Loucy (cell line): Measurements from ENCODE around the gene EOMES.

ENCODE experiments used
- H2AFZ ChIP-seq: fragments of 200-600 bp; sonication (generic); 2 replicates; pipeline ENCODE4 v1.6.0; 2016; ENCODE audit warnings: antibody characterized with exemption, mild to moderate bottlenecking, low read length, moderate library complexity
- H3F3A ChIP-seq: fragments of 200-600 bp; 2 replicates; pipeline ENCODE4 v1.6.0; 2016; ENCODE audit warnings: antibody characterized with exemption, low read depth, mild to moderate bottlenecking
- H3K27me3 ChIP-seq: fragments of 200-600 bp; sonication (generic); 2 replicates; pipeline ENCODE4 v1.6.1; 2014; ENCODE audit warnings: low read length, mild to moderate bottlenecking; ENCODE audit not compliant: insufficient read depth, poor library complexity, severe bottlenecking
- H3K36me3 ChIP-seq: fragments of 200-600 bp; sonication (generic); 2 replicates; pipeline ENCODE4 v1.6.1; 2016; ENCODE audit warnings: low read length; ENCODE audit not compliant: insufficient read depth
- H3K4me1 ChIP-seq: fragments of 200-600 bp; sonication (generic); 2 replicates; pipeline ENCODE4 v1.5.1; 2014; ENCODE audit warnings: low read length, mild to moderate bottlenecking; ENCODE audit not compliant: insufficient read depth, poor library complexity, severe bottlenecking
- H3K4me2 ChIP-seq: fragments of 200-600 bp; sonication (generic); 2 replicates; pipeline ENCODE4 v1.6.0; 2014; ENCODE audit warnings: antibody characterized with exemption, low read length, low read depth, mild to moderate bottlenecking; ENCODE audit not compliant: poor library complexity, severe bottlenecking
- H3K4me3 ChIP-seq: fragments of 200-600 bp; sonication (generic); 2 replicates; pipeline ENCODE4 v1.5.1; 2014; ENCODE audit warnings: low read length, mild to moderate bottlenecking, mixed read lengths; ENCODE audit not compliant: poor library complexity, severe bottlenecking
- H3K79me2 ChIP-seq: fragments of 200-600 bp; sonication (generic); 2 replicates; pipeline ENCODE4 v1.6.1; 2014; ENCODE audit warnings: low read length; ENCODE audit not compliant: insufficient read depth
- H3K9ac ChIP-seq: fragments of 200-600 bp; sonication (generic); 2 replicates; pipeline ENCODE4 v1.6.0; 2014; ENCODE audit warnings: mild to moderate bottlenecking, low read depth, low read length, moderate library complexity; ENCODE audit not compliant: poor library complexity, severe bottlenecking
- H3K9me2 ChIP-seq: fragments of 200-600 bp; sonication (generic); replicated peaks from 2 replicates; pipeline ENCODE4 v1.6.1; 2016; ENCODE audit warnings: low read depth, low read length, mixed read lengths
- H3K9me3 ChIP-seq: fragments of 200-600 bp; sonication (generic); 2 replicates; pipeline ENCODE4 v1.6.1; 2014; ENCODE audit warnings: mild to moderate bottlenecking, antibody characterized with exemption, low read length, low read depth; ENCODE audit not compliant: insufficient read depth
- H4K20me1 ChIP-seq: fragments of 200-600 bp; sonication (generic); 2 replicates; pipeline ENCODE4 v1.6.0; 2014; ENCODE audit warnings: antibody characterized with exemption, low read length, mild to moderate bottlenecking; ENCODE audit not compliant: insufficient read depth, poor library complexity, severe bottlenecking
- CTCF ChIP-seq: fragments of 200-600 bp; sonication (generic); conservative IDR thresholded peaks from 2 replicates; pipeline ENCODE4 v1.5.1; 2014; ENCODE audit warnings: mild to moderate bottlenecking, antibody characterized with exemption, low read length
- EZH2phosphoT487 ChIP-seq: fragments of 200-600 bp; IDR thresholded peaks from 2 replicates; pipeline ENCODE4 v1.6.1; 2018; ENCODE audit warnings: antibody characterized with exemption, mild to moderate bottlenecking, moderate library complexity, borderline replicate concordance

The EOMES gene

GRCh38 chr3:27715863-27716262 is 6.3 kb downstream of the EOMES start:
- Histone ChIP-seq H2AFZ (no peak overlapping the region), H3K9me3 (no peaks in the 10 kb centered on the region), H3K36me3 (no peaks in the 10 kb centered on the region), H3K4me1 (peaks cover 13% of the 10 kb centered on the region), H3K4me3 (no peak overlapping the region), H4K20me1 (no peaks in the 10 kb centered on the region), H3K9ac (no peak overlapping the region), H3K27me3 (peaks cover 7% of the 10 kb centered on the region), H3K9me2 (no peaks in the 10 kb centered on the region), H3K4me2 (no peak overlapping the region), H3F3A (no peaks in the 10 kb centered on the region), H3K79me2 (peaks cover 2% of the 10 kb centered on the region)
- TF ChIP-seq EZH2phosphoT487 (no peak), CTCF (no peak)

- peaks cover 7% of the 10 kb centered on the region for H3K27me3 ChIP-seq
- H3F3A ChIP-seq = no peaks in the 10 kb centered on the region
- H3K4me2 ChIP-seq = no peak overlapping the region
- no peak overlapping the region for H3K9ac ChIP-seq
- H3K9me2 ChIP-seq = no peaks in the 10 kb centered on the region
- no peaks in the 10 kb centered on the region for H3K79me2 ChIP-seq
- H3K4me1 ChIP-seq = peaks cover 12% of the 10 kb centered on the region
- no peaks in the 10 kb centered on the region for H3K36me3 ChIP-seq
- no peaks in the 10 kb centered on the region for H4K20me1 ChIP-seq
- no peak for TF ChIP-seq CTCF
- no peak for TF ChIP-seq EZH2phosphoT487
- no peak overlapping the region for H2AFZ ChIP-seq
- H3K9me3 ChIP-seq = no peaks in the 10 kb centered on the region
- no peak overlapping the region for H3K4me3 ChIP-seq
These were observed 6.7 kb downstream of the EOMES start for GRCh38 chr3:27715454-27715806.

- Histone ChIP-seq H3F3A (no peaks in the 10 kb centered on the region), H3K36me3 (no peaks in the 10 kb centered on the region), H3K79me2 (no peaks in the 10 kb centered on the region), H2AFZ (no peak overlapping the region), H3K4me1 (peaks cover 12% of the 10 kb centered on the region), H3K9me2 (no peaks in the 10 kb centered on the region), H3K9ac (no peak overlapping the region), H3K27me3 (peaks cover 7% of the 10 kb centered on the region), H4K20me1 (no peaks in the 10 kb centered on the region), H3K9me3 (no peaks in the 10 kb centered on the region), H3K4me3 (no peak overlapping the region), H3K4me2 (no peak overlapping the region)
- TF ChIP-seq EZH2phosphoT487 = no peak
- no peak for TF ChIP-seq CTCF
These were observed 7.2 kb downstream of the EOMES start for GRCh38 chr3:27714692-27715453.
